ENCODE results near the gene LDHB.
"Not testable (repeated sequence)": the region's sequence is repeated elsewhere in the genome, so short reads cannot be mapped to it uniquely, and the experiment has no call there.

LDHB gene

DNA sequence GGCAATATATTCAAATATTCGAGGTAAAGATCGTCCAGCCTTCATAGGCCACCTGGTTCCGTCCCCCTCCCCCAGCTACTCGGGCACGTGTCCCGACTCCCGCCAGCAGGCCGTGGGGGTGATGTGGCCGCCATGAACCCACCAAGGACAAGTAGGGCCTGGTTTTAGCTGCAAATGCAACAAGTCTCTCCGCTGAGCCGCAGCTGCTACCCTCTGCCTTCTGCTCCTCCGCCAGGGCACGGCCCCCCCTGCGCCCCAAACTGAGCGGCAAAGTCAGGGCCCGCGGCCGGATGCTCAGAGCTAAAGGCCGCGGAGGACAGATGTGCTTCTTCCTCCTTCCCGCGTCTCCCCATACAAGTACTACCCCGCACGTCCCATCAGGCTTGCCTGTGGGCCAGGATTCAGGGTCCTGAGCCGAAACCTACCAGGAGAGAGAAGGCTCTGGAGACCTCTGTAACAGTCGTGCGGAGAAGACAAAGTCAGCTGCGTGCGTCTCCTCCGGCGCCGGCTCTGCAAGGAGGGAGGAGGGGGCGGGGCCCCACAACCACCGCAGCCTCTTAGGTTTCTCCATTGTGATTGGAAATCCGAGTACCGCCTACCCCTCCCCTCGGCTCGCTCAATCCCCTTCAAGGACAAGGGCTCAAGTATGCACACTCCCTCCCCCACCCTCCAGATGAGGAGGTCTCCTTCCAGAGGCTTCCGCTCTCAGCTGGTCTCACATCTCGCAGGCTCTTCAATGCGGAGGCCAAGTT lies at the start of gene LDHB:
LDHB (minus strand) TSS at position 517 of the 752 bp plus-strand sequence. CDS start 3,171 bp downstream, outside the sequence.
- peak; percentile 84 to 93 for DNase-seq (ENCODE audit: low read depth in 2 of 2)

DNA sequence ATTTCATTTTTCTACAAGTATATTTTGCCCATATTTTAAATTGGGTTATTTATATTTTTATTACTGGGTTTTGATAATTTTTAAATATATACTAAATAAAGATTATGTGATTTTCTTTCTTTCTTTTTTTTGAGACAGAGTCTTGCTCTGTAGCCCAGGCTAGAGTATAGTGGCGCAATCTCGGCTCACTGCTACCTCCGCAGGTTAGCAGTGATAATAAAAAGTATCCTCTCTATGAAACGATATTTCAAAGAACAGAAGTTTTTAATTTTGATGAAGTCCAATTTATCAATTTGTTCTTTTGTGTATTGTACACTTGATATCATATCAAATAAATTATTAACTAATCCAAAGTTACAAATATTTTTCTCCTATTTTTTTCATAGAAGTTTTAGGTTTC lies 47.2 kb upstream of the LDHB start:
- no peak for DNase-seq (ENCODE audit: low read depth in 2 of 2)

DNA sequence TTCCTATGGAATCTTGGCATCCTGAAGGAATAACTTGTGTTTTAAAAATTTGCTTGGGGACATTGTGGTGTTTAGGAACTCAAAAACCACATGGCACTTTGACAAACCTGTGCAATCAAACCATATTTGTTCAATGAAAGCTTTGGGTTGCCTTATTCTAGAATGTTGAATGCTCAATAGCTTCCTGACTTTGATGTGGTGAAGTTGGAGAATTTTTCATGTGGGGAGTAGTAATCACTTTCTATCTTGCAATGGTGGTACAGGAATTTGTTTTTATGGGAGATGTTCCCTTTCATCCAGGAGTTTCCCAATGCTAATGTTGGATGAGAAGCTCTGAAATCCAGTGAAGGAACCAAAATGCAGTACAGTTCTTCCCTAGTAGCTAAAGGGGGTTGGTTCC lies 42.2 kb upstream of the LDHB start:
- DNase-seq (ENCODE audit: low read depth in 2 of 2), result no peak

DNA sequence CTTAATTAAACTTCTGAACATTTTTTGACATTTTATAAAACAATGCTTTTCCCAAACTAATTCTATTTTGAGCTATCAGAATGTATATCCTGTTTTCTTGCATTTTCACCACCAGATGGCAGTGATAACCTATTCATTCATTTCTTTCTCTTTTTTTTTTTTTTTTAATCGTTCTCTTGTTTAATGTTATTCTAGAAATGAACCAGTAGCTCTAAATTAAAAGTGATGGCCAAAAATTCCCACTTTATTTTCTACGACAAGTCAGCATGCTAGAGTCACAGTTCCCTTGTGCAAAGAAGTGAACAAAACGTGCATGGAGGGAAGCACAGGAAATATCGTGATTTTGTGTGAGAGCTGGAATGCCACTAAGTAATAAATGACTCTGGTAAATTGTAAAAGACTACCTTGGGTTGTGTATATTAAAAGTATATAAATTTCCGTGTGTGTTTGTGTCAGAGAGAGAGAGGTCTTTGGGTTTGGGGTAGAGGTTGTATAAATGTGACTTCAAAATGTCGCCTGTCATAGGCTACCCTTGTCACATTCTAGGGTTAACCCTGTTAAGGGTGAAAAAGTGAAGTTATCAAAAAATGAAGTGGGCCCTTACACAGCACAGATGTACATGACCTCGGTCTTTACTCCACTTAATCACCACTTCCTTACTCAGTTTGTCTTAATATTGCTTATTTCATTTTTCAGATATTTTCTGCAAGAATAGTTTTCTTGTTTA lies 40.4 kb upstream of the LDHB start:
- DNase-seq (ENCODE audit: low read depth in 2 of 2), result no peak

- DNase-seq (ENCODE audit: low read depth in 2 of 2), result no peak
These were observed 39.0 kb upstream of the LDHB start for GRCh38 chr12:21696625-21697024.

GRCh38 chr12:21695986-21696385 lies 38.3 kb upstream of the LDHB start:
- DNase-seq (ENCODE audit: low read depth in 2 of 2), result no peak

GRCh38 chr12:21694660-21695059 lies 37.0 kb upstream of the LDHB start:
- DNase-seq (ENCODE audit: low read depth in 2 of 2), result no peak

GRCh38 chr12:21691515-21691914 lies 33.9 kb upstream of the LDHB start:
- no peak for DNase-seq (ENCODE audit: low read depth in 2 of 2)

- DNase-seq (ENCODE audit: low read depth in 2 of 2), result no peak
These were observed 33.2 kb upstream of the LDHB start for GRCh38 chr12:21690704-21691368.

GRCh38 chr12:21683115-21683514 lies 25.5 kb upstream of the LDHB start:
- no peak for DNase-seq (ENCODE audit: low read depth in 2 of 2)

DNA sequence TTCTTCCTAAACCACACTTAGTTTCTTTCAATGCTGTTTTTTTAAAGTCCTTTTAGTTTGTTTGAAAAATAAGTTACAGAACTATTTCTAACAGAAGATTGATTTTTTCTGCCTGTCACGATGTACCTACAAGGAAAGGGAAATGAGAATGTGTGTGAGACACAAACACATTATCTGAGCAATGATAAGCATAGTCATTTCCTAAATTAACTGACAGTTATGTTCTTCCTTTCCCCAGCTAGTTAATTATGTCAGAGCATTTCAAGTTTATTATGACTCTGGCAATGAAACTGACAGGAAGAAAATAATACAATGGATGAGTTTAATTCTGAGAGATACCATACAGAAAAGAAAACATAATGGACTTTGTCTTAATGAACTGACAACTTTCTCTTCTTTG lies 21.3 kb upstream of the LDHB start:
- no peak for DNase-seq (ENCODE audit: low read depth in 2 of 2)

DNA sequence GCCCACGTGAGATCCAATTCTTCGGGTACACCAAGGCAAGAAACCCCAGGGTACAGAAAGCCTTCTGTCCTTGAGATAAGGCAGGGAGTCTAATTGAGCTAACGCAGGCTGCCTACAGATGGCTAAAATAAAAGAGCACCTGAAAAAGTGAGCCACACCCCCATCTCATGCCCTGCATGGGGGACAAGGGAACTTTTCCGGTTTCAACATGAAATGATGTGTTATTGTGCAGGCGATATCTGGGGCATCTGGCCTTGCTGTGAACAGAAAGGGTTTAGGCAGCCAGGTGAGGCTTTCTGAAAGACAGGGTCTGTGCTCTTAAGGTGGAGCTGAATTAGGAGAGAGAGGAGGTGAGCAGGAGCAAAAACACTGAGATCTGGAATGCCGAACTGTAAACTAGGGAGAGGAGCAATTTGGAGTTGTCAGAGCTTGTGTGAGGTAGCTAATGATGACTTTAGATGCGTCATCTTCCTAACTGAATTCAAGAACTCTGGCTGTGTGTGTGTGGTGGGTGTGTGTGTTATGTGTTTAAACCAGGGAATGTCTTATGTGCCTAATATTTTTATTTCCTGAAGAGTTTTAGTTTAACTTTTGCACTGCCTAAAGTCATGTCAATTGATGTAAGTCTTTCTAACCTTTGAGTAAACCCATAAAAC lies 20.1 kb upstream of the LDHB start:
- DNase-seq (ENCODE audit: low read depth in 2 of 2), result no peak

GRCh38 chr12:21677204-21677603 lies 19.6 kb upstream of the LDHB start:
- no peak for DNase-seq (ENCODE audit: low read depth in 2 of 2)

- DNase-seq (ENCODE audit: low read depth in 2 of 2), result no peak
These were observed 19.1 kb upstream of the LDHB start for GRCh38 chr12:21676776-21677175.

- no peak for DNase-seq (ENCODE audit: low read depth in 2 of 2)
These were observed 18.0 kb upstream of the LDHB start for GRCh38 chr12:21675641-21676040.

DNA sequence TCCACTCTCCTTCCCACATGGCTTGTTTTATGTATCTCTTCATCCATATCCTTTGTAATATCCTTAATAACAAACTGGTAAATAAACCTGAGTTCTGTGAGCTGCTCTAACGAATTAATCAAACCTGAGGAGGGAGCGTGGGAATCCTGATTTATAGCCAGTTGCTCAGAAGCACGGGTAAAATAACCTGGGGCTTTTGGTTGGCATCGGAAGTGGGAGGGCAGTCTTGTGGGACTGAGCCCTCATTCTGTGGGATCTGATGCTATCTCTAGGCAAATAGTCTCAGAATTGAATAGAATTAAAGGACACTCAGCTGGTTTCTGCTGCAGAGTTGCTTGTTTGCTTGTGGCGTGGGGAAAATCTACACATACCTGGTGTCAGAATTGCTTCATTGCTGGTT lies 17.5 kb upstream of the LDHB start:
- DNase-seq (ENCODE audit: low read depth in 2 of 2), result no peak

GRCh38 chr12:21673830-21674552 lies 16.3 kb upstream of the LDHB start:
- DNase-seq (ENCODE audit: low read depth in 2 of 2), result not testable (repeated sequence)

- DNase-seq (ENCODE audit: low read depth in 2 of 2), result no peak
These were observed 14.5 kb upstream of the LDHB start for GRCh38 chr12:21672146-21672545.

- DNase-seq (ENCODE audit: low read depth in 2 of 2), result no peak
These were observed 9.1 kb upstream of the LDHB start for GRCh38 chr12:21666722-21667121.

DNA sequence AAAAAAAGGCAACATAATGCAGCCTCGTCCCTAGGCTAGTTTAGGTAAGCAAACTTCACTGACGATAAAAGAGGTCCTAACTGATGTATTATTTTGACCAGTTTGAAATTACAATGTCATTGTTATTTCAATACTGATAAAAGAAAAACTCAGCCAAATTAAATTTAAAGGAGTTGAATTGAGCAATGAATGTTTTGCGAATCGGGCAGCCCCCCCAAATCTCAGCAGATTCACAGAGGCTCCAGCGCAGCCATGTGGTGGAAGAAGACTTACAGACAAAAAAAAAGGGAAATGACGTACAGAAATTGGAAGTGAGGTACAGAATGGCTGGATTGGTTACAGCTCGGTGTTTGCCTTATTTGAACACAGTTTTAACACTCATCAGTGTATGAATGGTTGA lies 8.2 kb upstream of the LDHB start:
- no peak for DNase-seq (ENCODE audit: low read depth in 2 of 2)

- DNase-seq (ENCODE audit: low read depth in 2 of 2), result no peak
These were observed 4.6 kb upstream of the LDHB start for GRCh38 chr12:21662122-21662792.
